IMR-90 (cell line): Measurements from ENCODE around the gene RAPGEF5. TPM values are rescaled to one million over a fixed set of nuclear protein-coding genes. Genes with fewer than 3 reads are reported as not detected.

Experiments used
- ATAC-seq: fragments of 200-7000 bp; cut with Tn5 transposase; 2 replicates; pipeline ENCODE4 v1.9.1; 2020; ENCODE audit warnings: low read depth, mild to moderate bottlenecking, moderate library complexity
- BruUV-seq: library from RNA; stranded (reverse); fragments of 400-500 nt; replicated peaks from 2 replicates; lab custom pipeline; 2021; lab: Mats Ljungman, UMichigan
- CTCF ChIA-PET: fragments of 300-600 bp; formaldehyde crosslinking; extraction: SDS; loops from one replicate; lab custom pipeline; 2021; ENCODE audit warnings: antibody characterized with exemption; lab: Yijun Ruan, JAX
- POLR2A ChIA-PET: fragments of 300-600 bp; sonication (Branson Sonifier 250); formaldehyde crosslinking; loops from one replicate; lab custom pipeline; 2022; ENCODE audit warnings: antibody characterized with exemption; ENCODE audit not compliant: unreplicated experiment; lab: Charles Lee
- DNase-seq: peaks from one replicate; pipeline ENCODE4 v3.0.0; 2013
- H2AFZ ChIP-seq: replicated peaks from 2 replicates; pipeline ENCODE3; 2013; ENCODE audit warnings: low read length, mild to moderate bottlenecking; ENCODE audit not compliant: poor library complexity
- H2AK5ac ChIP-seq: 2 replicates; pipeline ENCODE4 v1.6.1; 2013; ENCODE audit warnings: low read depth, low read length, inconsistent platforms
- H2AK9ac ChIP-seq: replicated peaks from 2 replicates; pipeline ENCODE3; 2013; ENCODE audit warnings: mild to moderate bottlenecking, low read depth, low read length, moderate library complexity; ENCODE audit not compliant: poor library complexity
- H2BK120ac ChIP-seq: 2 replicates; pipeline ENCODE4 v1.6.1; 2013; ENCODE audit warnings: low read depth, low read length, inconsistent platforms
- H2BK15ac ChIP-seq: 3 replicates; pipeline ENCODE4 v1.6.1; 2013; ENCODE audit warnings: low read depth, low read length, inconsistent platforms
- H2BK20ac ChIP-seq: 2 replicates; pipeline ENCODE4 v1.6.1; 2013; ENCODE audit warnings: low read depth, mild to moderate bottlenecking, inconsistent platforms, low read length, moderate library complexity
- H2BK5ac ChIP-seq: 2 replicates; pipeline ENCODE4 v1.6.1; 2013; ENCODE audit warnings: mild to moderate bottlenecking, low read depth, low read length, inconsistent platforms; ENCODE audit not compliant: poor library complexity, severe bottlenecking
- H3K14ac ChIP-seq: replicated peaks from 2 replicates; pipeline ENCODE4 v1.6.1; 2013; ENCODE audit warnings: low read depth, low read length, inconsistent platforms
- H3K18ac ChIP-seq: 2 replicates; pipeline ENCODE4 v1.6.1; 2013; ENCODE audit warnings: low read depth, low read length, control low read depth
- H3K23ac ChIP-seq: 2 replicates; pipeline ENCODE4 v1.6.1; 2013; ENCODE audit warnings: low read depth, low read length, inconsistent platforms
- H3K27ac ChIP-seq: 2 replicates; pipeline ENCODE4 v1.5.1; 2013; ENCODE audit warnings: mild to moderate bottlenecking, control low read depth, low read length; ENCODE audit not compliant: insufficient read depth
- H3K27me3 ChIP-seq: 2 replicates; pipeline ENCODE4 v1.6.1; 2013; ENCODE audit warnings: low read length; ENCODE audit not compliant: control insufficient read depth, insufficient read depth
- H3K36me3 ChIP-seq: 2 replicates; pipeline ENCODE4 v1.6.1; 2013; ENCODE audit warnings: low read length, mixed read lengths; ENCODE audit not compliant: control insufficient read depth, insufficient read depth
- H3K4ac ChIP-seq: 2 replicates; pipeline ENCODE4 v1.6.1; 2013; ENCODE audit warnings: low read depth, low read length, inconsistent platforms
- H3K4me1 ChIP-seq: 2 replicates; pipeline ENCODE4 v1.6.1; 2013; ENCODE audit warnings: low read length, mixed read lengths; ENCODE audit not compliant: control insufficient read depth, insufficient read depth
- H3K4me2 ChIP-seq: 2 replicates; pipeline ENCODE4 v1.6.1; 2013; ENCODE audit warnings: low read depth, mild to moderate bottlenecking, control low read depth, low read length, moderate library complexity
- H3K4me3 ChIP-seq: 2 replicates; pipeline ENCODE4 v1.5.1; 2013; ENCODE audit warnings: low read depth, mild to moderate bottlenecking, control low read depth, low read length, moderate library complexity; ENCODE audit not compliant: insufficient read depth
- H3K56ac ChIP-seq: 2 replicates; pipeline ENCODE4 v1.6.1; 2013; ENCODE audit warnings: low read length, inconsistent platforms; ENCODE audit not compliant: insufficient read depth; ENCODE audit errors: extremely low read depth
- H3K79me1 ChIP-seq, 2 experiments: 2 replicates each; pipeline ENCODE4 v1.6.1; 2013; ENCODE audit warnings: low read length in 2 of 2, inconsistent platforms in 1 of 2, low read depth in 1 of 2
- H3K9ac ChIP-seq: 2 replicates; pipeline ENCODE4 v1.6.1; 2013; ENCODE audit warnings: low read depth, low read length, control low read depth
- H3K9me1 ChIP-seq: 2 replicates; pipeline ENCODE4 v1.6.1; 2013; ENCODE audit warnings: low read length, inconsistent platforms; ENCODE audit not compliant: insufficient read depth
- H3K9me3 ChIP-seq: 2 replicates; pipeline ENCODE4 v1.6.1; 2013; ENCODE audit warnings: low read length; ENCODE audit not compliant: control insufficient read depth, insufficient read depth
- H4K20me1 ChIP-seq: 2 replicates; pipeline ENCODE4 v1.6.1; 2013; ENCODE audit warnings: low read length, inconsistent platforms; ENCODE audit not compliant: insufficient read depth
- H4K5ac ChIP-seq: 2 replicates; pipeline ENCODE4 v1.6.1; 2013; ENCODE audit warnings: mild to moderate bottlenecking, low read depth, low read length, control low read depth
- H4K8ac ChIP-seq, 2 experiments: 2 replicates each; pipeline ENCODE4 v1.6.1; 2013; ENCODE audit warnings: low read depth in 2 of 2, low read length in 2 of 2, control low read depth in 1 of 2, inconsistent platforms in 1 of 2
- H4K91ac ChIP-seq: 2 replicates; pipeline ENCODE4 v1.6.1; 2013; ENCODE audit warnings: low read depth, low read length, inconsistent platforms; ENCODE audit not compliant: insufficient read depth
- BHLHE40 ChIP-seq: fragments of 150-350 bp; IDR thresholded peaks from 2 replicates; pipeline ENCODE4 v1.6.1; 2016; ENCODE audit warnings: mild to moderate bottlenecking, low read depth, low read length
- CEBPB ChIP-seq: IDR thresholded peaks from 2 replicates; pipeline ENCODE4 v1.6.1; 2012; ENCODE audit warnings: low read depth, low read length, improper control_type of control experiment
- CHD1 ChIP-seq: IDR thresholded peaks from 2 replicates; pipeline ENCODE4 v1.6.1; 2012; ENCODE audit warnings: low read depth, low read length, improper control_type of control experiment
- CTCF ChIP-seq: conservative IDR thresholded peaks from 2 replicates; pipeline ENCODE4 v1.5.1; 2012; ENCODE audit warnings: mild to moderate bottlenecking, low read depth, low read length, improper control_type of control experiment
- ELK1 ChIP-seq: fragments of 150-350 bp; IDR thresholded peaks from 2 replicates; pipeline ENCODE4 v1.6.1; 2016; ENCODE audit warnings: low read depth, mild to moderate bottlenecking, low read length, moderate library complexity, borderline replicate concordance
- FOS ChIP-seq: fragments of 150-350 bp; IDR thresholded peaks from 2 replicates; pipeline ENCODE4 v1.6.1; 2016; ENCODE audit warnings: low read depth, low read length
- MAFK ChIP-seq: IDR thresholded peaks from 2 replicates; pipeline ENCODE4 v1.6.1; 2012; ENCODE audit warnings: low read depth, low read length, improper control_type of control experiment
- MAZ ChIP-seq: IDR thresholded peaks from 2 replicates; pipeline ENCODE4 v1.6.1; 2012; ENCODE audit warnings: low read depth, mild to moderate bottlenecking, low read length, improper control_type of control experiment, moderate library complexity, borderline replicate concordance
- MXI1 ChIP-seq: IDR thresholded peaks from 2 replicates; pipeline ENCODE4 v1.6.1; 2012; ENCODE audit warnings: low read depth, mild to moderate bottlenecking, low read length, moderate library complexity, borderline replicate concordance
- NFE2L2 ChIP-seq: fragments of 150-350 bp; IDR thresholded peaks from 2 replicates; pipeline ENCODE4 v1.6.1; 2016; ENCODE audit warnings: low read depth, mild to moderate bottlenecking, low read length
- POLR2A ChIP-seq: IDR thresholded peaks from 2 replicates; pipeline ENCODE4 v1.6.1; 2012; ENCODE audit warnings: mild to moderate bottlenecking, low read depth, low read length
- RAD21 ChIP-seq: IDR thresholded peaks from 2 replicates; pipeline ENCODE4 v1.6.1; 2012; ENCODE audit warnings: low read length, improper control_type of control experiment
- RCOR1 ChIP-seq: IDR thresholded peaks from 2 replicates; pipeline ENCODE4 v1.6.1; 2012; ENCODE audit warnings: mild to moderate bottlenecking, low read length, improper control_type of control experiment; ENCODE audit not compliant: insufficient replicate concordance
- WGBS, 2 experiments: methylation state at CpG; one replicate each; pipeline versions ENCODE4 v1.1.5 to v1.1.7; 2013; ENCODE audit warnings: missing lambda C conversion rate in 2 of 2; ENCODE audit not compliant: insufficient read length in 1 of 2; ENCODE audit errors: extremely low coverage in 2 of 2; 5-methylcytosine and 5-hydroxymethylcytosine counted together
- dilution Hi-C: fragments of 300-500 bp; cut with HindIII; formaldehyde crosslinking; loops from one replicate; pipeline ENCODE4 v1.14.3; 2018; ENCODE audit warnings: low sequenced_read_pairs; ENCODE audit not compliant: unreplicated experiment
- in situ Hi-C: fragments of 300-500 bp; cut with MboI; formaldehyde crosslinking; loops from 3 replicates; pipeline ENCODE4 v1.14.3; 2019; ENCODE audit warnings: low sequenced_read_pairs, inconsistent platforms, mixed read lengths
- intact Hi-C: fragments of 100-400 bp; cut with micrococcal nuclease; formaldehyde crosslinking; loops from 2 replicates; pipeline ENCODE4 v1.10.0; 2022
- polyA plus RNA-seq, 3 experiments: library from polyadenylated mRNA; depleted of rRNA; stranded (reverse); fragments of >200 nt; gene quantifications; 2 replicates each; pipeline ENCODE4 v1.2.3, GENCODE V29; 2012; ENCODE audit warnings: low replicate concordance in 1 of 3
- total RNA-seq: library from RNA; depleted of rRNA; stranded (reverse); fragments of >200 nt; gene quantifications from 2 replicates; pipeline ENCODE4 v1.2.3, GENCODE V29; 2012
- TF ChIP-seq, protein P1 (sequence below): fragments of 150-350 bp; IDR thresholded peaks from 2 replicates; pipeline ENCODE4 v1.6.1; 2017; ENCODE audit warnings: mild to moderate bottlenecking, antibody characterized with exemption, low read length, low read depth

The RAPGEF5 gene
- total and polyA plus RNA-seq, 2 of the 4 experiments (the other 2 are of a cell fraction), result 0.05 to 0.18 TPM

DNA sequence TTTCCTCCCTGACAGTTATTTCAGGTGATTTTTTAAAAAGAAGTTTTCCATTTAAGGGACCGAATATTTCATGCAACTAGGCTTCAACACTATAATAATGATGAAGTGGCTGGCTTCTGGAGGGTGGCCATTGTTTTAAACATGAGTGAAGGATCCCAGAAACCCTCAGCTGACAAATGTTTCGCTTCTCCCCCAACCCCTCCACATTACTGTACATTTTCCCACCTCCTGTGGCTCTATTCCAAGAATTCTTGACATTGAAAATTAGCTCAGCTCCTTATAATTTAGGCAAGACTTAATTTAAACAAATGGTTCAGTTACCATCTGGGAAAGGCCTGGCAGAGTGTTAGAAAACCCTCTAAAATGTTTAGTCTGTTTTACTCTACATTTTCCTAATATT is 281.4 kb downstream of the RAPGEF5 start:
- Histone ChIP-seq H3K9ac (no peak overlapping the region), H3K14ac (no peak overlapping the region), H4K5ac (no peak overlapping the region), H2AK9ac (no peak overlapping the region), H2AFZ (no peak overlapping the region), H3K9me3 (no peaks in the 10 kb centered on the region), H2AK5ac (no peak overlapping the region), H3K23ac (no peak overlapping the region), H4K91ac (no peak overlapping the region), H3K4me3 (no peak overlapping the region), H3K4ac (no peak overlapping the region), H3K56ac (no peak overlapping the region), H2BK15ac (no peak overlapping the region), H3K9me1 (no peaks in the 10 kb centered on the region), H3K27ac (no peak overlapping the region), H3K79me1 (no peaks in the 10 kb centered on the region), H3K4me1 (no peaks in the 10 kb centered on the region), H3K4me2 (no peak overlapping the region), H4K20me1 (no peaks in the 10 kb centered on the region), H3K27me3 (no peaks in the 10 kb centered on the region; the same call in none of the 2 replicates), H2BK120ac (no peak overlapping the region), H3K18ac (no peak overlapping the region), H2BK5ac (no peak overlapping the region), H3K36me3 (no peaks in the 10 kb centered on the region), H2BK20ac (no peak overlapping the region), H4K8ac (no peak overlapping the region)
- no peak for DNase-seq
- POLR2A ChIA-PET, result no interaction called here
- in situ Hi-C loops, result no loop called here
- CTCF ChIA-PET, result interaction anchor here (0.5 kb wide), 1 partner anchor 8 kb away, joined by 4 read pairs; no protein-coding TSS in a partner anchor
- no CpG with 5 or more reads among the region's 2 CpGs for WGBS, 2 experiments
- intact Hi-C loops, result no loop called here
- TF ChIP-seq RAD21 (no peak), MXI1 (no peak), RCOR1 (no peak), CTCF (no peak), FOS (no peak), BHLHE40 (no peak), MAZ (no peak), ELK1 (no peak), NFE2L2 (no peak), CHD1 (no peak), MAFK (no peak), POLR2A (no peak), CEBPB (no peak)
- TF ChIP-seq, protein P1, sequence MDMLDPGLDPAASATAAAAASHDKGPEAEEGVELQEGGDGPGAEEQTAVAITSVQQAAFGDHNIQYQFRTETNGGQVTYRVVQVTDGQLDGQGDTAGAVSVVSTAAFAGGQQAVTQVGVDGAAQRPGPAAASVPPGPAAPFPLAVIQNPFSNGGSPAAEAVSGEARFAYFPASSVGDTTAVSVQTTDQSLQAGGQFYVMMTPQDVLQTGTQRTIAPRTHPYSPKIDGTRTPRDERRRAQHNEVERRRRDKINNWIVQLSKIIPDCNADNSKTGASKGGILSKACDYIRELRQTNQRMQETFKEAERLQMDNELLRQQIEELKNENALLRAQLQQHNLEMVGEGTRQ, result no peak
- no TSS peak for BruUV-seq
- no peak for ATAC-seq
- dilution Hi-C loops, result no loop called here
